GM12873 (cell line): ENCODE data around the gene TMEM116.

Experiments used
- CTCF ChIP-seq: IDR thresholded peaks from 2 replicates; pipeline ENCODE4 v1.5.1; 2012; ENCODE audit warnings: low read depth, mild to moderate bottlenecking, moderate library complexity, low read length, control low read depth; ENCODE audit not compliant: insufficient read depth; ENCODE audit errors: missing control alignments

The TMEM116 gene

DNA sequence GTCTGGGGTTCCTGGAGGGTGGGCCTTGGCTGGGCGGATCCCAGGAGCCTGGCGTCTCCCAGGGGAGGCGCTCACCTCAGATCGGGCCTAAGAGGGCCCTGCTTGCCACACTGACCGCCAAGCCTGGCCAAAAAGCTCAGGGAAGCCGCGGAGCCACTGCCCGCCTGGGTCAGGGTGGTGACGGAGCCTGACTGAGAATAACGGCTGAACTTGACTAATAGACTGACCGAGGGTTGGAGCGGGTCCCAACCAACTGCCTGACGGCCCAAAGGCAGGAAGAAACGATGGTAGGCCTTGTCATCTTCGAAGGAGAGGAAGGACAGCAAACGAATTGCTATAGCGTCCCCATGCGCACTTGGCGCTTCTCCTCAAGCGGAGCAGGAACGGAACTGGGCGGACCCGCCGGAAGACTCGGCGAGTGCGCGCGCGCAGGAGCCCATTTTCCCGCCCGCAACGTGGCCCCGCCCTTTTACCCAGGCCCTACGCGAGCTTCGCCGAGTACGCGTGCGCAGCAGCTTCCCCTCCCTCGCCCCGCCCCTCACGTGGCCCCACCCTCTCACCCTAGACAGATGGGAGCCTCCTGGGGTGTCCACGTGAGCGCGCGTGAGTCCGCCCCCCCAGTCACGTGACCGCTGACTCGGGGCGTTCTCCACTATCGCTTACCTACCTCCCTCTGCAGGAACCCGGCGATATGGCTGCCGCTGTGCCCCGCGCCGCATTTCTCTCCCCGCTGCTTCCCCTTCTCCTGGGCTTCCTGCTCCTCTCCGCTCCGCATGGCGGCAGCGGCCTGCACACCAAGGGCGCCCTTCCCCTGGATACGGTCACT is at the start of gene TMEM116, which contains the start of gene ERP29:
Gene TMEM116, minus strand, starts transcription at position 391 of the 826 bp plus-strand sequence. CDS start 7,895 bp downstream, outside the sequence.
Gene ERP29, plus strand, starts transcription at position 652 of the 826 bp plus-strand sequence. Its CDS starts 40 bp downstream, at position 692.
- TF ChIP-seq CTCF, result peak; percentile 52

- no peak for TF ChIP-seq CTCF
Measured at GRCh38 chr12:112061137-112061536, 48.2 kb upstream of the TMEM116 start.

- TF ChIP-seq CTCF, result no peak
Measured at GRCh38 chr12:112049351-112049750, 36.4 kb upstream of the TMEM116 start.

DNA sequence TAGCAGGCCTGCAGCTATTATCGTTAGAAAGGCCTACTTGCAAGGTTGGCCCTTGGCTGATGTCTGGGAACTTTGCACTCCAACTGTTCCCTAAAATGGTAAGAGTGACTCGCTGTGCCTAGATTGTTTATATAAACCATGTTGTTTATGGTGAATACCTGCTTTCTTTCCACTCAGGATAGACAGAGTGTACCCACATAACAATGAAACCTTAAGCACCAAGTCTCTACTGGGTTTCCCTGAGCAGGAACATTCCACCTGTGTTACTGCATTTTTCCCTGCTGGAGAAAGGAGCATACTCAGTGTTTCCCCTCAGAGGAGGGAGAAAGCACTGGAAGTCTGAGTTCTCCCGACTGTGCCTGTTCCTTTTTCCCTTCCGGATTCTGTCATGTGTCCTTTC is 33.0 kb upstream of the TMEM116 start:
- no peak for TF ChIP-seq CTCF

GRCh38 chr12:112035219-112035785 is 22.3 kb upstream of the TMEM116 start:
- no peak for TF ChIP-seq CTCF

GRCh38 chr12:112032292-112032691 is 19.3 kb upstream of the TMEM116 start:
- no peak for TF ChIP-seq CTCF

- TF ChIP-seq CTCF, result no peak
Measured at GRCh38 chr12:112031472-112031871, 18.5 kb upstream of the TMEM116 start.
